GM12873 (cell line): ENCODE results near the gene B9D1.

ENCODE experiments used
- TF ChIP-seq, protein P1 (sequence below): IDR thresholded peaks from 2 replicates; pipeline ENCODE4 v1.5.1; 2012; ENCODE audit warnings: low read depth, mild to moderate bottlenecking, moderate library complexity, low read length, control low read depth; ENCODE audit not compliant: insufficient read depth; ENCODE audit errors: missing control alignments

The B9D1 gene

DNA sequence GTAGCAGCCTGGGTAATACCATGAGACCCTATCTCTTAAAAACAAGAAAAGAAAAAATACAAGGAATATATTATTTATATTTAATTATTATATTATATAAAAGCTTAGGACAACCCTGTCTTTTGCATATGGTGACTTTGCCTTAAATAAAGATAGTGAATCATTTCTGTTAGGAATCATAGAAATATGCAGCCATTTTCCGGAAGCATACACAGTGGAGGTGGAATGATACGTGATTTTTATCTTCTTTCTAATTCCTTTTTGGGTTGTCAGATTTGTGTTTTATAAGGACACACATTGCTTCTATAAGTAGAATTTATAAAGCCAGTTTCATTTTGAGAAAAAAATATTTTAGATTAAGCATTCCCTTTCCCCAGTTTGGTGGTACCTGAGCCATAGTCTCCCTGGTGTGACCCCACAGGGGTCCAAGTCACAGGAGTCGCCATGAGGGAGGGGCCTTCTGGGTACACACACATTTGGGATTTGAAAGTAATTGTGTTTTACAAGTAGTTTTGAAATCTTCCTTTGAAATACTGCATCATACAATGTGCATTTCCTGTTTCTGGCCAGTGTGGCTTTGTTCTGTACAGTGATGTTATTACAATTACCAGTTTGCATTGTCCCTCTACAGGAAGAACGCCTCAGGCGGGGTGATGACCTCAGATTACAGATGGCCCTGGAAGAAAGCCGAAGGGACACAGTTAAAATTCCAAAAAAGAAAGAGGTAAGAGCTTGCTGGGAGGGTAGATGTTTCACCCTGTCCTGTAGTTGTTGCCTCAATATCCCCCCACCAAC lies 50.9 kb downstream of the B9D1 start:
- TF ChIP-seq, protein P1, sequence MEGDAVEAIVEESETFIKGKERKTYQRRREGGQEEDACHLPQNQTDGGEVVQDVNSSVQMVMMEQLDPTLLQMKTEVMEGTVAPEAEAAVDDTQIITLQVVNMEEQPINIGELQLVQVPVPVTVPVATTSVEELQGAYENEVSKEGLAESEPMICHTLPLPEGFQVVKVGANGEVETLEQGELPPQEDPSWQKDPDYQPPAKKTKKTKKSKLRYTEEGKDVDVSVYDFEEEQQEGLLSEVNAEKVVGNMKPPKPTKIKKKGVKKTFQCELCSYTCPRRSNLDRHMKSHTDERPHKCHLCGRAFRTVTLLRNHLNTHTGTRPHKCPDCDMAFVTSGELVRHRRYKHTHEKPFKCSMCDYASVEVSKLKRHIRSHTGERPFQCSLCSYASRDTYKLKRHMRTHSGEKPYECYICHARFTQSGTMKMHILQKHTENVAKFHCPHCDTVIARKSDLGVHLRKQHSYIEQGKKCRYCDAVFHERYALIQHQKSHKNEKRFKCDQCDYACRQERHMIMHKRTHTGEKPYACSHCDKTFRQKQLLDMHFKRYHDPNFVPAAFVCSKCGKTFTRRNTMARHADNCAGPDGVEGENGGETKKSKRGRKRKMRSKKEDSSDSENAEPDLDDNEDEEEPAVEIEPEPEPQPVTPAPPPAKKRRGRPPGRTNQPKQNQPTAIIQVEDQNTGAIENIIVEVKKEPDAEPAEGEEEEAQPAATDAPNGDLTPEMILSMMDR = no peak

DNA sequence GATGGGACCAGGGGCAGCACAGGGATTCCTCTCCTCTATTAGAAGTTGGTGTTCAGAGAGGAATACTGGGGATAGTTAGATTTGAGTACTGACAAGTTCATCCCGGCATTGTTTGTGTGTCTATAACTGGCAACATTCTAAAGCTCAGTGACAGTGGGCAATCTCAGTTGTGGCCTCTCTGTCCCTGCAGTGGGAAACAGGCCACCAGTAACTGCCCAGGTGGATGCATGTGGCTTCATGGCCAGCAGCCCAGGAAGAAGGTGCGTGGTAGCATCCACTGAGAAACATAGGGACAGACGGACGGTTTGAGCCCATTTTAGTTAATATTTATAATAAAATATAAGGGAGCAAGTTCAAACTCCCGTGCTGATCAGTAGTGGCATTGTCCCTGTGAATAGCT lies 51.5 kb downstream of the B9D1 start:
- TF ChIP-seq, protein P1 = no peak

DNA sequence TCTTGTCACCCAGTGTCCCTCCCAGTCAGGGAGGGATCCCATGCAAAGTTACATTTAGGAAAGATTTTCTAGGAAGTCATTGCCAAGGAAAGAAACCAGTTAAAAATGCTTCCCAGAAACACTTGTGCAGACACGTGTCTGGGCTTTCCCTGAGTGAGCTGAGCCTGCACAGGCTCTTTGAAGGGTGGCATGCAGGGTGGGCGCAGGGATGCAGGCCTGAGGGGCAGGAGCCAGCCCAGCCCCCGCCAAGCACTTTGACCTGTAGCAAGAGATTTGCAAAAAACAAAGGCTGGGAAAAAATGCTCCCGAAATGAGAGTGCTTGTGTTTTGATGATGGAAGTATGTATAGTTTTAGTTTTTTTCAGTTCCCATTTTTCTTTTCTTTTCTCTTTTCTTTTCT lies 52.4 kb downstream of the B9D1 start:
- TF ChIP-seq, protein P1 = no peak

DNA sequence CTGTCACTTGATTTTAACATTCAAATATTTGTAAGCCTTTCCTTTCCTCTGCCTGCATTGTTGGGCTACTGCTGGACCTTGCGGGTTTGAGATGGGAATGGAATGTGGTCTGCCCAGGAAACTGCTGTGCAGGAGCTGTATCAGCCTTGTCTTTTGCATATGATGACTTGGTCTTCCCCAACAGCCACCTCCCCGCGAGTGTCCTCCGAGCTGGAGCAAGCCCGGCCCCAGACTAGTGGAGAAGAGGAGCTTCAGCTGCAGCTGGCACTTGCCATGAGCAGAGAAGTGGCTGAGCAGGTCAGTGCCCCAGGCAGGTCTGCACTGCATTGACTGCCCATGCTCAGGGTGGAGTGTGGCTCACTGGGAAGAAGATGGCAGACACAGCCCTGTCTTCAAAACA lies 52.8 kb downstream of the B9D1 start:
- TF ChIP-seq, protein P1 = no peak

DNA sequence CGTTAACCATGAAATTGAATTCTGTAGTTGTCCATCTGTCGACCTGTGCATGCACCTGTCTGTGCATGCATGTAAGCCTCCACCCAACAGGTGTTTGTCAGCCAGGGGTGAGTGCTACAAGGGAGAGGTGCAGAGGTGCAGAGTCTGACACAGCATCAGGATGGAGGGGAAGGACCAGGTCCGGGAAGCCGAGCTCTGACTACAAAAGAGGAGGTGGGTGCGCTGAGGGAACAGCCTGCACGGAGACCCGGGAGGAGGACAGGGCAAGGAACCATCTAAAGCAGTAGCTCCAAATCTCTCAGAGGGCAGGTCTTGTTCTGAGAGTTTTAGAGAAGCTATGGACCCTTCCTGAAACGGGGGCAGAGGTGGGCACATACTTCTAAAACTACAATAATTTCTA lies 54.1 kb downstream of the B9D1 start:
- TF ChIP-seq, protein P1 = no peak

DNA sequence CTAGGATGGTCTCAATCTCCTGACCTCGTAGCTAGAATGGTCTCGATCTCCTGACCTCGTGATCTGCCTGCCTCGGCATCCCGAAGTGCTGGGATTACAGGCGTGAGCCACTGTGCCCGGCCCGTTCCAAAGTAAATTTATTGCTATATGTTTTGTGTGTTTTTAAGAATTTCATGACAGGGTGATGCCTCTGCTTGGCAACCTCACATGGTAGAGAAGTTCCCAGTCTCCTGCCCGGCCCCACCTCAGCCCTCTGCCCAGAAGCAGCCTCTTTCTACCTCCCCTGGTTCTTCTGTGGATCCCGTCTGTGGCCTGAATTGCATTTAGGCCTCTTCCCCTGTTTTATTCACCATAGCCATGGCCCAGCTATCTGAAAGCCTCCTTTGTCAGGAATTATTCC lies 55.0 kb downstream of the B9D1 start:
- TF ChIP-seq, protein P1 = no peak

DNA sequence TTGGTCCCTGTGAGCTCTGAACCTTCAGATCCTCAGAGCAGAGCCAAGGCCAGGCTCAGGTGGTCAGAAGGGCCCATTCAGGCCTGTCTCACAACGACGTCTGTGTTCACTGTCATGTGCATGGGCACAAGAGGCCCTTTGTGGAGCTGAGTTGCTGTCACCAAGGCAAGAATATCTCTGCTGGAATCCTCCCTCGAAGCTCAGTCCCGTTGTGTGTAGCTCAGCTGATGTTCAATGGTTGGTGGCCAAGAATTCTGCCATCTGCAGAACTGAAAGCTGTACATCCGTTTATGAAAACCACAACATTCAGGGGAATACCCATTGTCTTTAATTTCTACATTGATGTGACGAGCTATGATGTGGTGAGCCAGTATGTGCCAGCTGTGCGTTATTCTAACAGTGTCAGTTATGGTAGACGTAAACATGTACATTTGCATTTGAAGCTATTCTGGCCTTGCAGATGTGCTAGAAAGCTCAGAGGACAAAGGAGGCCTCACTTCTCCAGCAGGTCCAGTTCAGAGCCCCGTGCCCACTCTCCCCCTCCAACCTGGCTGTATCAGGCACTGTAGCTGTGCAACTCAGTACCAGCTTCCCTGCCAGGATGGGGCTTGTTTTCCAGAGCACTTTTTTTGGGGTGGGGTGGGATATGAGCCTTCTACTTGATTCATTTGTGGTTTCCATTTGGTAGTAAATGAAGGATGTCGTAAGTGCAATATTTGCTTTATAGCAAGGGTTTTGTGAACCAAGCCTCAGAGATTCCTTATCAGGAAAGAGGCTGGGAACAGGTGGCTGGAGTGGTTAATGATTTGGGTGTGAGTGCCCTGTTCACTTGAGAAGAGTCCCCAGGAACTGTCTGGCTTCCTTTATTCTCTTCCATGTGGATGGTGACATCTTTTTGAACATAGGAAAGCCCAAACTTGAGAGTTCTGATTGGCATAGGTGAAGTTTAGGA lies 56.1 kb downstream of the B9D1 start:
- TF ChIP-seq, protein P1 = no peak
